ENCODE data around the gene SIK3.
"Not testable (repeated sequence)": the region's sequence is repeated elsewhere in the genome, so short reads cannot be mapped to it uniquely, and the experiment has no call there.

Gene SIK3

GRCh38 chr11:116836632-116836991, 261.6 kb downstream of the SIK3 start:
- no peak for DNase-seq (ENCODE audit: low read depth)
- no peak for TF ChIP-seq CTCF (IDR thresholded peaks at IDR 0.05; ENCODE audit: insufficient read depth, low read depth, low read length, missing control alignments)
- H3K4me3 ChIP-seq (ENCODE audit: low read depth, low read length), result no peak overlapping the region

- peak; percentile 96 for DNase-seq (ENCODE audit: low read depth)
- H3K4me3 ChIP-seq (ENCODE audit: low read depth, low read length), result peak overlapping the region; percentile 67
- TF ChIP-seq CTCF (IDR thresholded peaks at IDR 0.05; ENCODE audit: insufficient read depth, low read depth, low read length, missing control alignments), result peak; percentile 74
Measured at GRCh38 chr11:116835791-116836631, 262.2 kb downstream of the SIK3 start.

- H3K4me3 ChIP-seq (ENCODE audit: low read depth, low read length), result peak overlapping the region; percentile 67
- no peak for TF ChIP-seq CTCF (IDR thresholded peaks at IDR 0.05; ENCODE audit: insufficient read depth, low read depth, low read length, missing control alignments)
- peak; percentile 28 for DNase-seq (ENCODE audit: low read depth)
Measured at GRCh38 chr11:116835042-116835772, 263.0 kb downstream of the SIK3 start.

- not testable (repeated sequence) for H3K4me3 ChIP-seq (ENCODE audit: low read depth, low read length); DNase-seq (ENCODE audit: low read depth)
Measured at GRCh38 chr11:116834535-116835041, 263.6 kb downstream of the SIK3 start.

GRCh38 chr11:116833816-116834534, 264.3 kb downstream of the SIK3 start:
- no peak for DNase-seq (ENCODE audit: low read depth)
- no peak overlapping the region for H3K4me3 ChIP-seq (ENCODE audit: low read depth, low read length)
- TF ChIP-seq CTCF (IDR thresholded peaks at IDR 0.05; ENCODE audit: insufficient read depth, low read depth, low read length, missing control alignments), result no peak

GRCh38 chr11:116833491-116833815, 264.8 kb downstream of the SIK3 start:
- no peak for DNase-seq (ENCODE audit: low read depth)
- TF ChIP-seq CTCF (IDR thresholded peaks at IDR 0.05; ENCODE audit: insufficient read depth, low read depth, low read length, missing control alignments), result no peak
- no peak overlapping the region for H3K4me3 ChIP-seq (ENCODE audit: low read depth, low read length)
